Transverse colon (tissue), 4 donors: ENCODE measurements around the gene A1BG. TPM values are rescaled to one million over a fixed set of nuclear protein-coding genes. Genes with fewer than 3 reads are reported as not detected.

Experiments
- DNase-seq: peaks from one replicate; pipeline ENCODE4 v3.0.0-alpha.2; 2019
- H3K27ac ChIP-seq, 4 donors: fragments of 200-600 bp; sonication (generic); 2 replicates each; pipeline ENCODE4 v1.5.1; 2016 to 2018; ENCODE audit warnings: inconsistent platforms in 4 of 4
- H3K27me3 ChIP-seq: fragments of 200-600 bp; sonication (generic); 2 replicates; pipeline ENCODE4 v1.5.1; 2017; ENCODE audit warnings: inconsistent platforms
- H3K36me3 ChIP-seq, 4 donors: fragments of 200-600 bp; sonication (generic); 2 replicates each; pipeline ENCODE4 v1.5.1; 2017 to 2019; ENCODE audit warnings: inconsistent platforms in 4 of 4
- H3K4me1 ChIP-seq, 4 donors: fragments of 200-600 bp; sonication (generic); 2 replicates each; pipeline ENCODE4 v1.5.1; 2017 to 2020; ENCODE audit warnings: inconsistent platforms in 4 of 4
- H3K4me3 ChIP-seq, 4 donors: fragments of 200-600 bp; sonication (generic); 1 replicate in 1 of 4; 2 replicates in 3 of 4; pipeline versions ENCODE4 v1.5.1 to v1.6.1; 2017 to 2019; ENCODE audit warnings: inconsistent platforms in 4 of 4
- H3K9me3 ChIP-seq, 2 donors: fragments of 200-600 bp; sonication (generic); 2 replicates each; pipeline ENCODE4 v1.5.1; 2017 to 2019; ENCODE audit warnings: inconsistent platforms in 2 of 2
- EP300 ChIP-seq: sonication (generic); formaldehyde crosslinking; IDR thresholded peaks from one replicate; pipeline ENCODE4 v1.6.1; 2017; ENCODE audit warnings: antibody characterized with exemption, low read depth
- POLR2A ChIP-seq: fragments of 450-650 bp; IDR thresholded peaks from one replicate; pipeline ENCODE4 v1.6.1; 2016; ENCODE audit warnings: antibody characterized with exemption, mild to moderate bottlenecking, moderate library complexity
- POLR2AphosphoS5 ChIP-seq, 3 donors: sonication (generic); formaldehyde crosslinking; IDR thresholded peaks; one replicate each; pipeline ENCODE4 v1.6.1; 2016; ENCODE audit warnings: antibody characterized with exemption in 3 of 3
- WGBS, 2 donors: methylation state at CpG; one replicate each; pipeline ENCODE4 v1.1.5; 2018; ENCODE audit warnings: low coverage in 1 of 2; 5-methylcytosine and 5-hydroxymethylcytosine counted together
- in situ Hi-C, 4 donors: fragments of 200-750 bp; cut with MboI; loops; one replicate each; pipeline versions ENCODE4 v1.15.0 to v1.15.1; 2017; ENCODE audit warnings: low sequenced_read_pairs in 3 of 4, low pct_ligation_motif_present in 1 of 4, low pct_unique_long_range_greater_than_20kb in 1 of 4
- intact Hi-C: fragments of 100-400 bp; cut with DNase I; formaldehyde crosslinking; loops from one replicate; pipeline ENCODE4 v1.15.1; 2023; ENCODE audit warnings: low total_unique reads
- total RNA-seq, 4 donors: library from RNA; depleted of rRNA; stranded (reverse); fragments of >200 nt; gene quantifications; one replicate each; pipeline ENCODE4 v1.1.0, GENCODE V29; 2016
- TF ChIP-seq, protein P1 (sequence below), 5 experiments: fragments of 200-600 bp in 3 of 5; fragments of 450-650 bp in 2 of 5; sonication (generic) in 3 of 5; IDR thresholded peaks; 1 replicate in 2 of 5; 2 replicates in 3 of 5; pipeline ENCODE4 v1.5.1; 2016 to 2017; ENCODE audit warnings: antibody characterized with exemption in 5 of 5, inconsistent platforms in 3 of 5, mild to moderate bottlenecking in 2 of 5, moderate library complexity in 1 of 5

A1BG gene
- total RNA-seq, 4 donors from 2014 or later, result 0.60 to 25.1 (median 3.7) TPM; not detected in 1

DNA sequence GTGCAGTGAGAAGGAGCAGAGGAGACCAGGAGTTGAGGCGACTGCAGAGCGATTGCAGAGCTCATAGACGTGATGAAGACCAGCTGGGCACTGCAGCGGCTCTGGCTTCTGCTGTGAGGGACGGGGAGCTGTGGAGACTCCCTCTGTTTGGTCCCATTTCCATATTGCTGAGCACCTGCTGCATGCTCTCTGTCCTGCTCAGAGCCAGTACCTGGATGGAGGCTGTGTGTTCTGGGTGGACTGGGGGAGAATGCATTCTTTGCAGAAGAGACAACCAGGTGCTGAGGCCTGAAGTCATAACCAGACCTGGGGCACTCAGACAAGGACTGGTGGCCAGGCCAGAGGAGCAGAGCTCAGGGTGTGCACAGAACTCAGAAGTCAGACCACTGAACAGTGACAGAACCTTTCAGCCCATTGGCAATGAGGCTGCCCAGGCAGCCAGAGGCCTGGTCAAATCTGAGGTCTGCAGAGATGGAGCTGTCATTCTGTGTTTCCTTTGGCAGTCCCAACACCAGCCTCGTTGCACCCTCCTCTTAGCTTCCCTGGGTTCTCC, 1.3 kb upstream of the A1BG start:
- Histone ChIP-seq H3K4me1 (peaks cover 0 to 20% (median 13%) of the 10 kb centered on the region in 4 donors), H3K27ac (no peak overlapping the region), H3K9me3 (no peaks in the 10 kb centered on the region), H3K4me3 (no peak overlapping the region), H3K27me3 (peaks cover 34% of the 10 kb centered on the region), H3K36me3 (no peaks in the 10 kb centered on the region)
- WGBS, 2 donors, result 80% methylated on average over 6 of the region's 6 CpGs; no CpG with 5 or more reads in 1 of the 2 donors
- in situ Hi-C loops (no loop called here), intact Hi-C loops (no loop called here)
- no peak for DNase-seq
- TF ChIP-seq, protein P1, sequence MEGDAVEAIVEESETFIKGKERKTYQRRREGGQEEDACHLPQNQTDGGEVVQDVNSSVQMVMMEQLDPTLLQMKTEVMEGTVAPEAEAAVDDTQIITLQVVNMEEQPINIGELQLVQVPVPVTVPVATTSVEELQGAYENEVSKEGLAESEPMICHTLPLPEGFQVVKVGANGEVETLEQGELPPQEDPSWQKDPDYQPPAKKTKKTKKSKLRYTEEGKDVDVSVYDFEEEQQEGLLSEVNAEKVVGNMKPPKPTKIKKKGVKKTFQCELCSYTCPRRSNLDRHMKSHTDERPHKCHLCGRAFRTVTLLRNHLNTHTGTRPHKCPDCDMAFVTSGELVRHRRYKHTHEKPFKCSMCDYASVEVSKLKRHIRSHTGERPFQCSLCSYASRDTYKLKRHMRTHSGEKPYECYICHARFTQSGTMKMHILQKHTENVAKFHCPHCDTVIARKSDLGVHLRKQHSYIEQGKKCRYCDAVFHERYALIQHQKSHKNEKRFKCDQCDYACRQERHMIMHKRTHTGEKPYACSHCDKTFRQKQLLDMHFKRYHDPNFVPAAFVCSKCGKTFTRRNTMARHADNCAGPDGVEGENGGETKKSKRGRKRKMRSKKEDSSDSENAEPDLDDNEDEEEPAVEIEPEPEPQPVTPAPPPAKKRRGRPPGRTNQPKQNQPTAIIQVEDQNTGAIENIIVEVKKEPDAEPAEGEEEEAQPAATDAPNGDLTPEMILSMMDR (IDR thresholded peaks at IDR 0.05), result no peak
- TF ChIP-seq POLR2AphosphoS5 (IDR thresholded peaks at IDR 0.05), result no peak
- TF ChIP-seq POLR2A, result no peak
- no peak for TF ChIP-seq EP300

DNA sequence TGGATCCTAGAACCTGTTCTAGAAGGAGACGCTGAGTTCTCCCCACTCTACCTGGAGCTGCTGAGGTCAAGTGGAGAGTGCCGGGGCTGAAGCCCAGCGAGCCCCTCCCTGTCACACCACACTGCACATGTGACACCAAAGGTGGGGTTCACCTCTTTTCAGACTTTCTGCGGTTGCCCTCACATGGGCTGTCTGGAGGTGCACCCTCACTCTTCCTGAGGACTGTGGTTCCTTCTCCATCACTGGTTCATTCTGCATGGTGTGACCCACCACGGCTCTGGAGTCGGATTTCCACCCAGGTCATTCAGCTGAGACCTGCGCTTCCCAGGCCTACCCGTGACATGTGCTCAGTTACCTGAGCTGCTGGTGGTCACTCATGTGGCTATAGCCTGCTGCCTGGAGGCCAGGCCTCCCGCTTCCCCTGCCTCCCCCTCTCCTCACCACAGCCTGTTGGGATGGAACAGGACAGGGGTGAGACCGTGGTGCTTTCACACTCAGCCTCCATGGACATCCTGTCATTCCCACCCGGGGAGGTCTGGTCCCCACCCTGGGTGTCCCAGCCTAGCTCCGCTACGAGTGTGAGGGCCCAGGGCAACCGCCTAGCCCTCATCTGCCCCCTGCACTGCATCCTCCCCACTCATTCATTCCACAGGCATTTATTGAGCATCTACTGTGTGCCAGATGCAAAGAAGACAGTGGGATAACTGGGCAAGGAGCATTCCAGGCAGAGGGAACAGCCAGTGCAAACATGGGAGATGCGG, 605 bp upstream of the A1BG start:
- H3K4me1 ChIP-seq, result peaks cover 0 to 25% (median 13%) of the 10 kb centered on the region in 4 donors
- in situ Hi-C loops (no loop called here), intact Hi-C loops (no loop called here)
- peaks cover 40% of the 10 kb centered on the region for H3K27me3 ChIP-seq
- H3K36me3 ChIP-seq, result no peaks in the 10 kb centered on the region
- no peak for TF ChIP-seq POLR2A
- H3K27ac ChIP-seq, result no peak overlapping the region
- no peak overlapping the region for H3K4me3 ChIP-seq
- WGBS, 2 donors, result 80 to 86% methylated on average over 4 to 15 of the region's 15 CpGs
- no peaks in the 10 kb centered on the region for H3K9me3 ChIP-seq
- no peak for DNase-seq

DNA sequence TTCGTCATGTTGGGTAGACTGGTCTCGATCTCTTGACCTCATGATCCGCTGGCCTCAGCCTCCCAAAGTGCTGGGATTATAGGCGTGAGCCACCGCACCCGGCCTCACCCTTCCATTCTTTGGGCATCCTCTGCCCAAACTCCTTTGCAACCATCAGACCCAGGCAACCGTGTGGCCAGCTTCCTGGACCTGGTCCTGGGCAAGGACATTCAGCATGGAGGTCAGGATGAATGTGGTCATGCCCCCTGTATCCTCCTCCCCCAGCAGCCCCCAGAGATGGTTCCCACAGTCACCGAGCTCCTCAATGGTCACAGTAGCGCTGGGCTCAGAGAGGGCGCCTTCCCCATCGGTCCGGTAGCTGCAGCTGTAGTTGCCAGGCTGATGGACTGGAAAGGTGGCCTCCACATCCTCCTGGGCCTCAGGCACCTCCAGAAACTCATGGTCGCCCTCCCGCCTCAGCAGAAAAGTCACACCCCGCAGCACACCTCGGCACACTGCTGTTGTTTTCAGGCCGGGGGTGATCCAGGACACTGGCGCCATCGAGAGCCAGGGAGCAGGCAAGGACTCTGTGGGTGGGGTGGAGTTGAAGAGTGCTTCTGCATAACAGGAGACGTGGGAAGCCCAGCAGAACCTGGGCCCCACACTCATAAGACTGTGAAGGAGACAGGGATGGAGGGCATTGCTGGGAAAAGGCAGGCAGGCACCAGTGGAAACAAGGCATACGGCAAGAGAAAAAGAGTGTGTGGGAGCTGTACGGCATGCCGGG, 1.1 kb downstream of the A1BG start:
- Histone ChIP-seq H3K4me1 (peaks cover 0 to 27% (median 15%) of the 10 kb centered on the region in 4 donors), H3K27ac (no peak overlapping the region), H3K9me3 (no peaks in the 10 kb centered on the region), H3K27me3 (peaks cover 58% of the 10 kb centered on the region), H3K4me3 (no peak overlapping the region), H3K36me3 (no peaks in the 10 kb centered on the region)
- intact Hi-C loops (no loop called here), in situ Hi-C loops (no loop called here)
- TF ChIP-seq, protein P1 (IDR thresholded peaks at IDR 0.05), result no peak
- TF ChIP-seq POLR2A (no peak), EP300 (no peak), POLR2AphosphoS5 (IDR thresholded peaks at IDR 0.05) (no peak)
- no peak for DNase-seq
- 86 to 90% methylated on average over 3 to 23 of the region's 23 CpGs for WGBS, 2 donors

DNA sequence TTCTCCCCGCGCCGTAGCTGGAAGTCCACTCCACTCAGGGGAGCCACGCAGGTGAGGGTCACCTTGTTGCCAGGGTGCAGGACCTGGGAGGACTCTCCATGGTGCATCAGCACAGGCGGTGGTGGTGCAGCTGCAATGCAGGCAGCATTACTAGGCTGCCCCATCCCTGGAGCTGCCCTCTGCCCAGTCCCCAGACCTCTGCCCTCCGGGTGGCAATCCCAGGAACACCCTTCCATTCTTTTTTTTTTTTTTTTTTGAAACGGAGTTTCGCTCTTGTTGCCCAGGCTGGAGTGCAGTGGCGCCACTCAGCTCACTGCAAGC, 1.8 kb downstream of the A1BG start:
- intact Hi-C loops, result no loop called here
- TF ChIP-seq, protein P1 (IDR thresholded peaks at IDR 0.05), result no peak
- TF ChIP-seq POLR2AphosphoS5 (IDR thresholded peaks at IDR 0.05) (no peak), POLR2A (no peak)
- Histone ChIP-seq H3K4me1 (peaks cover 0 to 28% (median 9%) of the 10 kb centered on the region in 4 donors), H3K36me3 (no peaks in the 10 kb centered on the region), H3K9me3 (no peaks in the 10 kb centered on the region), H3K27ac (no peak overlapping the region), H3K27me3 (peaks cover 60% of the 10 kb centered on the region), H3K4me3 (no peak overlapping the region)
- whole genome bisulfite sequencing, 2 donors, result 93 to 100% methylated on average over 2 to 8 of the region's 9 CpGs
- DNase-seq, result no peak
- in situ Hi-C loops, result no loop called here
